ENCODE data around the gene MIA2.

Gene MIA2

DNA sequence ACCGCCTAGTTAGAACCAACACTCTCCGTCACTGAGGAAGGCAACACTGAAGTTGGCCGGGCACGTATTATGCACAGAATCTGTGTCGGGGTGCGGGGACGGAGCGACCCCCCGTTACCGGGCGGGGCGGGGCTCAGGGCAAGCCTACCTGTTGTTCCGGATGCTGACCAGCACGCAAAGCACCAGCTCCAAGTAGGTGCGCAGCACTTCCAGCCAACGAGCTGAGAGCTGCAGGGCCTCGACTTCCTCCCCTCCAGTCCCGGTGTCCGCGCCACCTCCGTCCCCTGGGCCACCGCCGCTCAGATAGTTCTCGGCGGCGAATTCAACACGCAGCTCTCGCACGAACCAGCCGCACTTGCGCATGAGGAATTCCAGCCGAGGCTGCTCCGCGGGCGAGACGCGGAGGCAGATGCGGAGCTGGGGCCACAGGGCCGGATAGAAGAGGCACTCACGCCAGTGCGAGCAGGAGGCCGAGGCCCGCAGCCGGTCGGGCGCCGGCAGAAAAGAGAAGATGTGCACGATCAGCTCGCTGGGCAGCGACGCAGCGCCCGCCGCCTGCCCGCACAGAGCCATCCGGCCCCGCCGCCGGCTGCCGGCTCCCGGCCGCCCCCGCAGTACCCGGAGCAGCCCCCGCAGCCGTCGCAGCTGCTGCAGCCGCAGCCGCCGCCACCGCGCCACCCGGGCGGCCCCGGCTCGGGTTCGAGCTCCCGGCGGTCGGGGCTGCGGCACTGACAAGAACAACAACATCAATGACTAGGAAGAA, 197.9 kb downstream of the MIA2 start:
- H3K4me1 ChIP-seq (ENCODE audit: insufficient read depth, low read length): peaks cover 4% of the 10 kb centered on the region; the same call in 1 of the 2 replicates
- no peaks in the 10 kb centered on the region for H3K36me3 ChIP-seq (ENCODE audit: insufficient read depth, low read length)
- no peaks in the 10 kb centered on the region for H3K9me3 ChIP-seq (ENCODE audit: control insufficient read depth, insufficient read depth, low read length)

DNA sequence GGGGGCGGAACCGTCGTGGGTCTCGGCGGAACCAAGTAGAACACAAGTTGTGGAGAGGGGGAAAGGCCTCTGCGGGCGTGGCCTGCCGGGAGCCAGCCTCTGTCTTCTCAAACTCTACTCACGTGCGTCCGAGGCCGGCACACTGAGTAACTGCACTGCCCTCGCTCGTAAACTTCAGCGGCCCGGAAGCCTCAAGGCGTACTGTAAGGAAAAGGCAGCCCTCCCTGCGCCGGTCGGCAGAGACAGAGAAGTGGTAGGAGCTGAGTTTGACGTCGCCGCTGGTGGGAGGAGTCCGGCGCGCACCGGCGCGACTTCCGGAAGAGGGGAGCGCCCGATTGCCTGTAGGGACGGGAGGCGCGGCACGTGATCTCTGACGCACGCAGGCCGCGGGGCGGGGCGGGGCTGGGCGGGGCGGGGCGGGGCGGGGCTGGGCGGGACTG, 198.5 kb downstream of the MIA2 start, which contains the start of gene FBXO33:
Gene FBXO33, minus strand, starts transcription at position 255 of the 440 bp plus-strand sequence. CDS start 271 bp downstream, outside the sequence.
- Histone ChIP-seq H3K36me3 (ENCODE audit: insufficient read depth, low read length) (no peaks in the 10 kb centered on the region), H3K9ac (ENCODE audit: low read depth, low read length) (peak within 1 kb of the TSS; percentile 84), H3K9me3 (ENCODE audit: control insufficient read depth, insufficient read depth, low read length) (no peaks in the 10 kb centered on the region), H3K4me1 (ENCODE audit: insufficient read depth, low read length) (no peaks in the 10 kb centered on the region; the same call in 1 of the 2 replicates)

More for the DNA sequence above, 197.9 kb downstream of the MIA2 start:
- peak overlapping the region; percentile 81 for H3K9ac ChIP-seq (ENCODE audit: low read depth, low read length)

DNA sequence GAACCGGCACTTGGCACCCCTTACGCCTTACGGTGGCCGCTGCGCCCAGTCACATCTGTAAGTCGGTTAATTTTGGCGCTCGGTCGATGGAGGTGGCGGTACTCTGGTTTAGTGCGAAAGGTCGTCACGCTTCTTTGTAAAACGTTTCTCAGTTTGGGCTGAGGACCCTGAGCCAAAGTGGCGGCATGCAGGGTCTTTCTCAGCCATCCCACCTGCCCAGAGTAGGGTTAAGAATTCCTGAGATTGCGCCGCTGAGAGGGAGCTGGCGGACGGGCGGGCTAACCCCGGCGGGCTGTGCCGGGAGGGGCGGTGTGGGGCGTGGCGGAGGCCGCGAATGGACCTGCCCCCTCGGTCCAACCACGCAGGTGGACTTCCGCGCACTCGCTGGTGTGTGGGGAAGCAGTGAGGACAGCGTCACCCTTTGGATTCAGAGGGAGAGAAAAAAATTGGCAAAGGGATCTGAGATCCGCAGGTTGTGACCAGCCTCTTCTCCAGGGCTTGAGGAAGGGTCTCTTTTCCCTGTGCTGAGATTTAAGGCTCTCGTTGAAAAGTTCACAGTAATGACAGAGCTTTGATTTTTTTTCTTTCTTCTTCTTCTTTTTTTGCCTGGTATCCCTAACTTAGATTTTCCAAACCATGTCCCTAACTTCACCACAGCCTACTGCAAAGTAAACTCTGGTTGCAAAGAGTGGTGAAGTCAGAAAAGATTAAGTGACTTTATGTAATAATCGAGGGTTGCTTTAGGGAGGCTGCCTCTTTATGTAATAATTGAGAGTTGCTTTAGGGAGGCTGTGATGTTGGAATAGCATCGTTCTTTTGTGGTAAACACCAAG, 199.1 kb downstream of the MIA2 start:
- Histone ChIP-seq H3K36me3 (ENCODE audit: insufficient read depth, low read length) (no peaks in the 10 kb centered on the region), H3K4me1 (ENCODE audit: insufficient read depth, low read length) (no peaks in the 10 kb centered on the region; the same call in 1 of the 2 replicates), H3K9me3 (ENCODE audit: control insufficient read depth, insufficient read depth, low read length) (no peaks in the 10 kb centered on the region), H3K9ac (ENCODE audit: low read depth, low read length) (peak overlapping the region; percentile 84)

DNA sequence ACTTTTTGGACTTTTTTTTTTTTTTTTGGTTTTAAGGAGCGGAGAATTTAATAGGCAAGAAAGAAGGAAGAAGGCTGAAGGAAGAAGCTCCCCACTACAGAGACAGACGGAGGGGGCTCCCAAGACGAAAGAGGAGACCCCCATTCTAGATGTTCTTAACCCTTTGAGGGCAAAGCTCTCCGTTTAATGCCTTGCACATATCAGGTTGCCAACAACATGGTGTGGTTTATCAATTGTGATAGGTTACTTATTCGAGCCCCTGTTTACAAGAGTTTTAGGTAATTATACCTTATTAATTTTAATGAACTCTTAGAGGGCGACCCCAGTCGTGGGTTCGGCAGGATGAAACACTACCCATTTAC, 199.7 kb downstream of the MIA2 start:
- peak overlapping the region; percentile 84 for H3K9ac ChIP-seq (ENCODE audit: low read depth, low read length)
- H3K9me3 ChIP-seq (ENCODE audit: control insufficient read depth, insufficient read depth, low read length): no peaks in the 10 kb centered on the region
- no peaks in the 10 kb centered on the region; the same call in 1 of the 2 replicates for H3K4me1 ChIP-seq (ENCODE audit: insufficient read depth, low read length)
- H3K36me3 ChIP-seq (ENCODE audit: insufficient read depth, low read length): no peaks in the 10 kb centered on the region

DNA sequence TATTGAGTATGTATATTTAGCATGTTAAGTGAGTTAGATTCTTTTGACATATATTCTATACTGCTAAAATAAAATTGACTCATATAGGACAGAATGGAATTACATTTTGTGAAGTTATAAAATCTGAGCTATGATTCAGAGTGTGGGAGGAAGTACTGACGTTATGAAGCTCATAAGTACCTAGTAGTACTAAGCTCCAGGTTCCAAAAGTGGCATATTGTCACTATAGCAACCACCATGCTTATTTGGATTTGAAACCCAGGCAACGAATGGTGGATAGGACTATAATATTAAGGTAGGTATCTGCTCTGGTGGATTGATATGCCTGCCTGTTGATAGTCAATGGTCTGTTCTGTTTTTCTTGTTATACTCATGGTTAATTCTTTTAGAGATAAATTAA, 200.7 kb downstream of the MIA2 start:
- Histone ChIP-seq H3K9me3 (ENCODE audit: control insufficient read depth, insufficient read depth, low read length) (no peaks in the 10 kb centered on the region), H3K9ac (ENCODE audit: low read depth, low read length) (no peak overlapping the region), H3K36me3 (ENCODE audit: insufficient read depth, low read length) (no peaks in the 10 kb centered on the region), H3K4me1 (ENCODE audit: insufficient read depth, low read length) (no peaks in the 10 kb centered on the region; the same call in 1 of the 2 replicates)

DNA sequence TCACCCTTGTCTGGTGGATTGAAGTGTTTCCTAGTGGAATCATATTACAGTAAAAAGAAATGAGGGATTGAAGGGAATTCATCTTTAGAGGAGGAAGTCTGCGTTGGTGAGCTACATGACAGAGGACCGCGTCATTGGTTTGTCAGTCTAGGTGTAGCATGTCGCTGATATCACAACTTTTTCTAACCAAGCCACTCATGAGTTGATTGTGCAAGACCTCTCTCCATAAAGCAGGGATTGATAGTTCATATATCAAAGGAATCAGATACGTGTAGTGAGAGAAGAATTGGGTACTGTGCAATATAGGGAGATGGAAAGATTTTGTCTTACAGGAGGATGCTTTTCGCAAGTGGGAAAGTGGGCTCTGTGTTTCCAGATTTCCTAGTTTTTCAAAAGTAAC, 201.5 kb downstream of the MIA2 start:
- Histone ChIP-seq H3K36me3 (ENCODE audit: insufficient read depth, low read length) (no peaks in the 10 kb centered on the region), H3K9ac (ENCODE audit: low read depth, low read length) (no peak overlapping the region), H3K4me1 (ENCODE audit: insufficient read depth, low read length) (no peaks in the 10 kb centered on the region), H3K9me3 (ENCODE audit: control insufficient read depth, insufficient read depth, low read length) (no peaks in the 10 kb centered on the region)

All from ES-I3 (cell line).